ENCODE results near the gene TNIK. TPM values are rescaled to one million over a fixed set of nuclear protein-coding genes. Genes with fewer than 3 reads are reported as not detected.

Gene TNIK
- total RNA-seq, 1 donor from 2014 or later, result 36.0 TPM

GRCh38 chr3:171054231-171054630 lies 406.0 kb downstream of the TNIK start:
- no peak for DNase-seq (ENCODE audit: low read depth, low spot score)

- peak; percentile 13 for DNase-seq (ENCODE audit: low read depth, low spot score)
These were observed 410.3 kb downstream of the TNIK start for GRCh38 chr3:171049861-171050444.

GRCh38 chr3:171046760-171047159 lies 413.4 kb downstream of the TNIK start:
- no peak for DNase-seq (ENCODE audit: low read depth, low spot score)

- no peak for DNase-seq (ENCODE audit: low read depth, low spot score)
These were observed 415.1 kb downstream of the TNIK start for GRCh38 chr3:171044835-171045793.

GRCh38 chr3:171044384-171044783 lies 415.8 kb downstream of the TNIK start:
- no peak for DNase-seq (ENCODE audit: low read depth, low spot score)

- DNase-seq (ENCODE audit: low read depth, low spot score), result no peak
These were observed 420.5 kb downstream of the TNIK start for GRCh38 chr3:171039674-171040073.

GRCh38 chr3:171038342-171038741 lies 421.9 kb downstream of the TNIK start:
- no peak for DNase-seq (ENCODE audit: low read depth, low spot score)

GRCh38 chr3:171028779-171029232 lies 431.4 kb downstream of the TNIK start:
- no peak for DNase-seq (ENCODE audit: low read depth, low spot score)

GRCh38 chr3:171028025-171028778 lies 432.0 kb downstream of the TNIK start:
- DNase-seq (ENCODE audit: low read depth, low spot score), result no peak

- no peak for DNase-seq (ENCODE audit: low read depth, low spot score)
These were observed 433.5 kb downstream of the TNIK start, which contains the start of gene SLC2A2 for GRCh38 chr3:171026597-171027293. SLC2A2 (minus strand) TSS chr3:171026720; CDS start chr3:171026670, 50 bp downstream.

GRCh38 chr3:171023566-171023965 lies 436.6 kb downstream of the TNIK start:
- DNase-seq (ENCODE audit: low read depth, low spot score), result no peak

- DNase-seq (ENCODE audit: low read depth, low spot score), result no peak
These were observed 438.8 kb downstream of the TNIK start for GRCh38 chr3:171021377-171021776.

- no peak for DNase-seq (ENCODE audit: low read depth, low spot score)
These were observed 441.9 kb downstream of the TNIK start for GRCh38 chr3:171018156-171018935.

- DNase-seq (ENCODE audit: low read depth, low spot score), result no peak
These were observed 446.1 kb downstream of the TNIK start for GRCh38 chr3:171013822-171014748.

GRCh38 chr3:171011873-171012336 lies 448.3 kb downstream of the TNIK start:
- DNase-seq (ENCODE audit: low read depth, low spot score), result no peak
